ENCODE data around the gene TAL2.

Gene TAL2

DNA sequence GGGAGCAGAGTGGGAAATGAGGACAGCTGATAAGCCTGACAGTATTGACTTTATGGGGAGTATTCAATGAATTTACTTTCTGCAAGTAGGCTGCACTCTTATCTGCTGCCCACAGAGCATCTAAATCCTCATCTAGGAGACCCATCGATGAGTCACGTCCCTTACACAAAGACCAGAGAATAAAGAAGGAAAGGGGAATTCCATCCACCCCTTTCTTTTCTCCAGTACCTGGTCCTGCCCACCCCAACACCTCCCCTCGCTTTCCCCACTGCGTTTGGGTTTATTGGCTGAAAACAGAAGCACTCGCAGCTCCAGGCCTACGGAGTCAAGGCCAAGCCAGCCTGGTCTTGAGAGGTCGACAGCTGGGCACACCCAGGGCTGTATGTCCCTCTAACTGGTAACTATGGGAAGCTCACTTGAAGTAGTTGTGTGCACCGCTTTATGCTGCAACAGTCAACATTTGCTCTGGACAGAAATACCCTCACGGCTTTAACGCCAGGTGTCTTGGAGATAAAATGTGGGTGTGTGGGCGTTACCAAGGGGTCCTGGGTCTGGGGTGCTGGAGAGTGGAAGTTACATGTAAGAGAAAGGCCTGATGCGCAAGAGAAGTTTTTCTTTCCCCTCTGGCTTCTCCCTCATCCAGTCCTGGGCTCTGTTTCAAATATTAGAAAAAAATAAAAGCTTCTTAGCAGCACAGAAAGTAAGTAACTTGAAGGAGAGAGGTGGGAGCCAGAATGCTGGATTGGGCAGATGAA, 14.5 kb upstream of the TAL2 start:
- Histone ChIP-seq H3K27ac (ENCODE audit: low read depth, low read length) (no peak overlapping the region), H3K4me1 (ENCODE audit: insufficient read depth, low read length) (peaks cover 24% of the 10 kb centered on the region; the same call in 1 of the 2 replicates), H3K4me3 (ENCODE audit: low read length) (no peak overlapping the region), H3K9me3 (ENCODE audit: insufficient read depth, low read depth, low read length) (no peaks in the 10 kb centered on the region), H3K27me3 (ENCODE audit: insufficient read depth, low read length) (peaks cover 1% of the 10 kb centered on the region; the same call in 1 of the 2 replicates), H3K9ac (ENCODE audit: low read depth, low read length) (no peak overlapping the region), H3K36me3 (ENCODE audit: insufficient read depth, low read length) (no peaks in the 10 kb centered on the region)
- 66% methylated on average over 11 of the region's 12 CpGs for WGBS

DNA sequence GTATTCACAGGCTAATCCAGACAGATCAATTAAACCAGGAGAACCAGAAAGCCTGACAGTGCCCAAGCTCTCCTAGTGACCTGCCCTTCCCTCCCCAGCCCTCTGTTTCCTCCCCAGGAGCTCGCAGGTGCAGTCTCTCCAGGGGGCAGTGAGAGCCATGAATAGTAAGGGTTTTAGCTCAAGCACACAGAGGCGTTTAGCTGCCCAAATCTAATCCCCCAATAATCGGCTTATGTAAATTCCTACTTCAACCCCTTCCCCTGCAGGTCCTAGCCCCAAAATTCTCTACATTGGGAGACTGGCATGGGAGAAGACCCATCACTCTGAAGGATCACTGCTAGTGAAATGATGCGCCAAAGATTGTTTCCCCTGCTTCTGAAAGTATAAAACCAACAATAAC, 10.5 kb upstream of the TAL2 start:
- H3K27ac ChIP-seq (ENCODE audit: low read depth, low read length): no peak overlapping the region
- peaks cover 40% of the 10 kb centered on the region for H3K27me3 ChIP-seq (ENCODE audit: insufficient read depth, low read length)
- no peaks in the 10 kb centered on the region for H3K36me3 ChIP-seq (ENCODE audit: insufficient read depth, low read length)
- no peaks in the 10 kb centered on the region for H3K9me3 ChIP-seq (ENCODE audit: insufficient read depth, low read depth, low read length)
- H3K4me3 ChIP-seq (ENCODE audit: low read length): no peak overlapping the region
- WGBS: 46% methylated on average over 4 of the region's 4 CpGs
- peaks cover 23% of the 10 kb centered on the region; the same call in 1 of the 2 replicates for H3K4me1 ChIP-seq (ENCODE audit: insufficient read depth, low read length)
- no peak overlapping the region for H3K9ac ChIP-seq (ENCODE audit: low read depth, low read length)

DNA sequence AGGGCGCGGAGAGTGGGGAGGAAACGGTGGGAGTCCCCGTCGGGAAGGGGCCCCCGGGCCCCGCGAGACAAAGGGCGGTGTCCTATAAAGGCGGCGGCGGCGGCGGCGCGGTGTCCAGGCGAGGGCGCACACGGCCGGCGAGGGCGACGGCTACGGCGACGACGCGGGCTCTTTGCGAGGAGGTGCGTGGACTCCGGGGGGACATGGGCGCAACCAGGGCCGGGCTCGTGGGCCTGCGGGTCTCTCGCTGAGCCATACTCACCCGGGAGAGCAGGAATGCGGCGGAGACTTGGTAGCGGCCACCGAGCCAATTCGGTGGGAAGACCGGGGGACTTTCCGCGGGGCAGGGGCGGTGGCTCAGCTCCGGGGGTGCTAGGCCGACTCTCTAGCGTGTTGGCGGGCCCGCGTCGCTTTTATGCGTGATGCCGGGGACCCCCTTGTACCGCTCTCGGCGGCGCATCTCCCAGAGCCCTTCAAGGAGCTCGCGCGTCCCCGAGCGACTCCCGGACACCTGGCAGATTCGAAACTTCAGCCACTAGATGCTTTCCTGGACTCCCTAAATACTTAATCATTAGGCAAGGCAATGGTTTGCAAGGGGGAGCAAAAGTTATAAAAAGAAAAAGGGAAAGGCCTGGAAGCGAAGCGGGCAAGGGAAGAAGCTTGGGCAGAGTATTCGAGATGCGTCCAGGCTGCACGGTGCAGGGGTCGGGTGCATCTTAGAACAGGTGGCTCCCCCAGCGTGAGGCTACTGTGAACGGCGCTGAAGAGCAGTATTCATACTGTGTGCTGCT, 5.9 kb upstream of the TAL2 start:
- peaks cover 14% of the 10 kb centered on the region; the same call in 1 of the 2 replicates for H3K4me1 ChIP-seq (ENCODE audit: insufficient read depth, low read length)
- WGBS: 3% methylated on average over 75 of the region's 75 CpGs
- H3K27ac ChIP-seq (ENCODE audit: low read depth, low read length): no peak overlapping the region
- H3K36me3 ChIP-seq (ENCODE audit: insufficient read depth, low read length): no peaks in the 10 kb centered on the region
- peak overlapping the region; percentile 66 for H3K4me3 ChIP-seq (ENCODE audit: low read length)
- peaks cover 78% of the 10 kb centered on the region for H3K27me3 ChIP-seq (ENCODE audit: insufficient read depth, low read length)
- peak overlapping the region; percentile 59 for H3K9ac ChIP-seq (ENCODE audit: low read depth, low read length)
- no peaks in the 10 kb centered on the region for H3K9me3 ChIP-seq (ENCODE audit: insufficient read depth, low read depth, low read length)

- Histone ChIP-seq H3K9me3 (ENCODE audit: insufficient read depth, low read depth, low read length) (no peaks in the 10 kb centered on the region), H3K9ac (ENCODE audit: low read depth, low read length) (no peak overlapping the region), H3K36me3 (ENCODE audit: insufficient read depth, low read length) (no peaks in the 10 kb centered on the region), H3K27me3 (ENCODE audit: insufficient read depth, low read length) (peaks cover 76% of the 10 kb centered on the region), H3K4me3 (ENCODE audit: low read length) (no peak overlapping the region), H3K4me1 (ENCODE audit: insufficient read depth, low read length) (0 out of 2 replicates have a peak, but pooled peaks cover 7% of the 10 kb centered on the region), H3K27ac (ENCODE audit: low read depth, low read length) (no peak overlapping the region)
- WGBS: 92% methylated on average over 1 of the region's 2 CpGs
Observed at GRCh38 chr9:105658351-105658750, 3.9 kb upstream of the TAL2 start.

DNA sequence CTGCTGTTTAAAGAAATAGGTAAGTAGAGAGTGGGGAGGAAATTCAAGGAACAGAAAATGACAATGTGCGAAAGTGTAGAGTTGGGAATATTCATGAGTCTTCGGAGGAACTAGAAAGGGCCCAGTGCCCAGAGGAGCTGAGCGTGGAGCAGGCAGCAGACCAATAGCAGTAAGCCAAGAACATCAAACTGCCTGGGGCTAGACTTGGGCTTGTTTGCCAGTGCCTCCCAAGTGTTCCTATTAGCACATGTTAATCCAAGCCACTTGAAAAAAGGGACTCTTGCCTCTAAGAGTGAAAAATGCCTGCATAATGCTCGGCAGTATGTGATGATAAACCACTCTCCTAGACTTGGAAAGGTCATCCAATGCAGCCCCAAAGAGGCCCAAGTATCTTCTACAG, 1.2 kb upstream of the TAL2 start:
- no peak overlapping the region for H3K27ac ChIP-seq (ENCODE audit: low read depth, low read length)
- H3K4me1 ChIP-seq (ENCODE audit: insufficient read depth, low read length): 0 out of 2 replicates have a peak, but pooled peaks cover 3% of the 10 kb centered on the region
- no peaks in the 10 kb centered on the region for H3K9me3 ChIP-seq (ENCODE audit: insufficient read depth, low read depth, low read length)
- 72% methylated on average over 4 of the region's 4 CpGs for WGBS
- H3K36me3 ChIP-seq (ENCODE audit: insufficient read depth, low read length): no peaks in the 10 kb centered on the region
- no peak overlapping the region for H3K9ac ChIP-seq (ENCODE audit: low read depth, low read length)
- H3K27me3 ChIP-seq (ENCODE audit: insufficient read depth, low read length): peaks cover 51% of the 10 kb centered on the region
- H3K4me3 ChIP-seq (ENCODE audit: low read length): no peak overlapping the region

- no peaks in the 10 kb centered on the region for H3K4me1 ChIP-seq (ENCODE audit: insufficient read depth, low read length)
- no peak overlapping the region for H3K9ac ChIP-seq (ENCODE audit: low read depth, low read length)
- H3K27ac ChIP-seq (ENCODE audit: low read depth, low read length): no peak overlapping the region
- WGBS: 92% methylated on average over 4 of the region's 5 CpGs
- H3K9me3 ChIP-seq (ENCODE audit: insufficient read depth, low read depth, low read length): no peaks in the 10 kb centered on the region
- H3K36me3 ChIP-seq (ENCODE audit: insufficient read depth, low read length): no peaks in the 10 kb centered on the region
- H3K27me3 ChIP-seq (ENCODE audit: insufficient read depth, low read length): peaks cover 23% of the 10 kb centered on the region; the same call in 1 of the 2 replicates
- no peak overlapping the region for H3K4me3 ChIP-seq (ENCODE audit: low read length)
Observed at GRCh38 chr9:105663914-105664313, 1.7 kb downstream of the TAL2 start.

- H3K4me3 ChIP-seq (ENCODE audit: low read length): no peak overlapping the region
- H3K27ac ChIP-seq (ENCODE audit: low read depth, low read length): no peak overlapping the region
- H3K9me3 ChIP-seq (ENCODE audit: insufficient read depth, low read depth, low read length): no peaks in the 10 kb centered on the region
- no peaks in the 10 kb centered on the region for H3K36me3 ChIP-seq (ENCODE audit: insufficient read depth, low read length)
- H3K4me1 ChIP-seq (ENCODE audit: insufficient read depth, low read length): no peaks in the 10 kb centered on the region
- 84% methylated on average over 4 of the region's 4 CpGs for WGBS
- no peak overlapping the region for H3K9ac ChIP-seq (ENCODE audit: low read depth, low read length)
- H3K27me3 ChIP-seq (ENCODE audit: insufficient read depth, low read length): no peaks in the 10 kb centered on the region; the same call in 1 of the 2 replicates
Observed at GRCh38 chr9:105667867-105668266, 5.6 kb downstream of the TAL2 start.

- Histone ChIP-seq H3K27me3 (ENCODE audit: insufficient read depth, low read length) (no peaks in the 10 kb centered on the region; the same call in 1 of the 2 replicates), H3K4me1 (ENCODE audit: insufficient read depth, low read length) (peaks cover 7% of the 10 kb centered on the region; the same call in 1 of the 2 replicates), H3K36me3 (ENCODE audit: insufficient read depth, low read length) (no peaks in the 10 kb centered on the region), H3K27ac (ENCODE audit: low read depth, low read length) (no peak overlapping the region), H3K9me3 (ENCODE audit: insufficient read depth, low read depth, low read length) (no peaks in the 10 kb centered on the region), H3K4me3 (ENCODE audit: low read length) (no peak overlapping the region), H3K9ac (ENCODE audit: low read depth, low read length) (no peak overlapping the region)
- 93% methylated on average over 3 of the region's 3 CpGs for WGBS
Observed at GRCh38 chr9:105670315-105670714, 8.1 kb downstream of the TAL2 start.

GRCh38 chr9:105670775-105671174, 8.5 kb downstream of the TAL2 start:
- no peak overlapping the region for H3K27ac ChIP-seq (ENCODE audit: low read depth, low read length)
- peaks cover 7% of the 10 kb centered on the region; the same call in 1 of the 2 replicates for H3K4me1 ChIP-seq (ENCODE audit: insufficient read depth, low read length)
- H3K27me3 ChIP-seq (ENCODE audit: insufficient read depth, low read length): no peaks in the 10 kb centered on the region; the same call in 1 of the 2 replicates
- WGBS: 88% methylated on average over 2 of the region's 3 CpGs
- no peaks in the 10 kb centered on the region for H3K36me3 ChIP-seq (ENCODE audit: insufficient read depth, low read length)
- no peaks in the 10 kb centered on the region for H3K9me3 ChIP-seq (ENCODE audit: insufficient read depth, low read depth, low read length)
- no peak overlapping the region for H3K4me3 ChIP-seq (ENCODE audit: low read length)
- no peak overlapping the region for H3K9ac ChIP-seq (ENCODE audit: low read depth, low read length)

- H3K27me3 ChIP-seq (ENCODE audit: insufficient read depth, low read length): no peaks in the 10 kb centered on the region; the same call in 1 of the 2 replicates
Observed at GRCh38 chr9:105672711-105673234, 10.5 kb downstream of the TAL2 start.

DNA sequence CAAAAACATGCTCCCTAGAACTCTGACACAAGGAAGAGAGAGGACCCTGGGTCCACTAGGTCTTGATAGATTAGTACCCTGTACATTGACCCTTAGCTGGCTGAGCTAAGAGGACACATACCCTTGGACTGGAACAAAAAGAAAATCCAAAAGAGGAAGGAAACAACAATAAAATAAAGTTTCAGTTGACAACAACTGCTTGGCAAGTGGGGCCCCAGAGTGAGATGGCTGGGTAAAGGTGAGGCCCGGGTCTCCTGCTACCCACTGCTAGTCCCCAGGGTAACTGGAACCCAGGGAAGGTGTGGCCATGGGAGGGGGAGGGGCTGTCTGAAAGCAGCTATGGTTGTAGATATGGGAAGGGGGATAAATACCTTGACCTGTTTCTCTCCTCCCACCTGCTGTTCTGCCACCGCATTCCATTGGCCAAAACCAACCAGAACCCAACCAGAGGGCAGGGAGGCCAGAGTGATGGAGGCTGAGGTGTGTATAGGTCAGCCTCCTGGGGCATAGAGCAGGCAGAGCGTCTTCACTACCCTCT, 11.7 kb downstream of the TAL2 start:
- no peak overlapping the region for H3K9ac ChIP-seq (ENCODE audit: low read depth, low read length)
- no peaks in the 10 kb centered on the region; the same call in 1 of the 2 replicates for H3K27me3 ChIP-seq (ENCODE audit: insufficient read depth, low read length)
- H3K36me3 ChIP-seq (ENCODE audit: insufficient read depth, low read length): no peaks in the 10 kb centered on the region
- H3K4me3 ChIP-seq (ENCODE audit: low read length): no peak overlapping the region
- H3K4me1 ChIP-seq (ENCODE audit: insufficient read depth, low read length): peaks cover 14% of the 10 kb centered on the region
- H3K9me3 ChIP-seq (ENCODE audit: insufficient read depth, low read depth, low read length): no peaks in the 10 kb centered on the region
- no peak overlapping the region for H3K27ac ChIP-seq (ENCODE audit: low read depth, low read length)
- WGBS: 67% methylated on average over 1 of the region's 3 CpGs

More at GRCh38 chr9:105672711-105673234, 10.5 kb downstream of the TAL2 start:
- no peaks in the 10 kb centered on the region for H3K36me3 ChIP-seq (ENCODE audit: insufficient read depth, low read length)
- no peak overlapping the region for H3K9ac ChIP-seq (ENCODE audit: low read depth, low read length)
- no peaks in the 10 kb centered on the region for H3K9me3 ChIP-seq (ENCODE audit: insufficient read depth, low read depth, low read length)
- WGBS: 94% methylated on average over 3 of the region's 3 CpGs
- no peak overlapping the region for H3K27ac ChIP-seq (ENCODE audit: low read depth, low read length)
- H3K4me1 ChIP-seq (ENCODE audit: insufficient read depth, low read length): peaks cover 7% of the 10 kb centered on the region; the same call in 1 of the 2 replicates
- H3K4me3 ChIP-seq (ENCODE audit: low read length): no peak overlapping the region
